BJ (cell line): ENCODE measurements around the gene CSNK1D. TPM values are rescaled to one million over a fixed set of nuclear protein-coding genes. Genes with fewer than 3 reads are reported as not detected.

ENCODE experiments used
- CTCF ChIA-PET: fragments of 350-600 bp; formaldehyde crosslinking; extraction: SDS; loops from one replicate; lab custom pipeline; 2021; ENCODE audit warnings: antibody characterized with exemption, inconsistent platforms; lab: Yijun Ruan, JAX
- POLR2A ChIA-PET: fragments of 300-600 bp; sonication (Branson Sonifier 250); formaldehyde crosslinking; extraction: SDS; loops from one replicate; lab custom pipeline; 2021; ENCODE audit warnings: antibody characterized with exemption; lab: Charles Lee
- DNase-seq: peaks from one replicate; pipeline ENCODE4 v3.0.0-alpha.2; 2011; ENCODE audit warnings: low read depth
- H3K27me3 ChIP-seq: 2 replicates; pipeline ENCODE4 v1.6.0; 2011; ENCODE audit warnings: low read length; ENCODE audit not compliant: control insufficient read depth, insufficient read depth
- H3K36me3 ChIP-seq: 2 replicates; pipeline ENCODE4 v1.5.1; 2011; ENCODE audit warnings: low read length; ENCODE audit not compliant: control insufficient read depth, insufficient read depth
- H3K4me3 ChIP-seq: 2 replicates; pipeline ENCODE4 v1.5.1; 2011; ENCODE audit warnings: low read depth, mild to moderate bottlenecking, control low read depth, low read length
- CTCF ChIP-seq: IDR thresholded peaks from 2 replicates; pipeline ENCODE4 v1.5.1; 2011; ENCODE audit warnings: low read depth, mild to moderate bottlenecking, control low read depth, inconsistent platforms, low read length, moderate library complexity; ENCODE audit not compliant: insufficient read depth
- polyA plus RNA-seq: library from polyadenylated mRNA; depleted of rRNA; stranded (reverse); fragments of >200 nt; gene quantifications from 2 replicates; pipeline ENCODE4 v1.2.3, GENCODE V29; 2011

The CSNK1D gene
- polyA plus RNA-seq, 1 experiment = 118 TPM

GRCh38 chr17:82287013-82287867 is 13.7 kb upstream of the CSNK1D start:
- POLR2A ChIA-PET = no interaction called here
- DNase-seq = no peak
- H3K27me3 ChIP-seq = no peaks in the 10 kb centered on the region
- CTCF ChIA-PET = no interaction called here
- no peaks in the 10 kb centered on the region for H3K36me3 ChIP-seq
- no peak overlapping the region for H3K4me3 ChIP-seq
- no peak for TF ChIP-seq CTCF

GRCh38 chr17:82285141-82285540 is 11.6 kb upstream of the CSNK1D start:
- POLR2A ChIA-PET = no interaction called here
- H3K27me3 ChIP-seq = no peaks in the 10 kb centered on the region
- no peak overlapping the region for H3K4me3 ChIP-seq
- CTCF ChIA-PET = interaction anchor here (1.0 kb wide), 1 partner anchor 11 kb away, joined by 4 read pairs; no protein-coding TSS in a partner anchor
- no peak for DNase-seq
- TF ChIP-seq CTCF = no peak
- H3K36me3 ChIP-seq = no peaks in the 10 kb centered on the region

DNA sequence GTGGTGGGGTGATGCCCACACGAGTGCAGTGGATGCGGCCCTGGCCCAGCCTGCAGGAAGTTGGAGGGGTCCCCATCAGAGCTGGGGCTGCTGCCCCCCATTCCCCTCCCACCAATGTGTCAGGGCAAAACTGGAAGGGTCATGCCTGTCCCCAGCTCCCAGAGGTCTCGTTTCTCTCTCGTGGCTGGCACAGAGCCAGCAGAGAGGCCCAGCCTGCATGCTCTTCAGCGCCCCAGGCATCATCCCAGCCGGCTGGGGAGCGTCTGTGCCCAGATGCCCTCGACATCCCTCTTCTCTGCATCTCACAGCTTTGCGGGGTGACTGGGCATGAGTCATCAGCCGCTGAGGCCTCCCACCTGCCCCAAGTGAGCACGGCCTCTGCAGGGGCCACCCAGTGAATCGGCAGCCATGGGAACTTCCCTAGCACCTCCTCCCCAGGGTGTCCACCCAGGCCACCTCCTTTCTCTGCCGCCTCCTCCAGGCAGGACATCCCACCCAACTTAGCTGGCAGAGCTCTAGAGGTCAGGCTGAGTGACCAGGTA is 9.8 kb upstream of the CSNK1D start:
- no peak for TF ChIP-seq CTCF
- CTCF ChIA-PET = interaction anchor here (0.6 kb wide), 1 partner anchor 249 kb away, joined by 3 read pairs; no protein-coding TSS in a partner anchor
- POLR2A ChIA-PET = interaction anchor here (0.6 kb wide), 1 partner anchor 9 kb away, joined by 4 read pairs; no protein-coding TSS in a partner anchor
- H3K4me3 ChIP-seq = no peak overlapping the region
- no peaks in the 10 kb centered on the region for H3K27me3 ChIP-seq
- DNase-seq = peak; percentile 39
- no peaks in the 10 kb centered on the region for H3K36me3 ChIP-seq

DNA sequence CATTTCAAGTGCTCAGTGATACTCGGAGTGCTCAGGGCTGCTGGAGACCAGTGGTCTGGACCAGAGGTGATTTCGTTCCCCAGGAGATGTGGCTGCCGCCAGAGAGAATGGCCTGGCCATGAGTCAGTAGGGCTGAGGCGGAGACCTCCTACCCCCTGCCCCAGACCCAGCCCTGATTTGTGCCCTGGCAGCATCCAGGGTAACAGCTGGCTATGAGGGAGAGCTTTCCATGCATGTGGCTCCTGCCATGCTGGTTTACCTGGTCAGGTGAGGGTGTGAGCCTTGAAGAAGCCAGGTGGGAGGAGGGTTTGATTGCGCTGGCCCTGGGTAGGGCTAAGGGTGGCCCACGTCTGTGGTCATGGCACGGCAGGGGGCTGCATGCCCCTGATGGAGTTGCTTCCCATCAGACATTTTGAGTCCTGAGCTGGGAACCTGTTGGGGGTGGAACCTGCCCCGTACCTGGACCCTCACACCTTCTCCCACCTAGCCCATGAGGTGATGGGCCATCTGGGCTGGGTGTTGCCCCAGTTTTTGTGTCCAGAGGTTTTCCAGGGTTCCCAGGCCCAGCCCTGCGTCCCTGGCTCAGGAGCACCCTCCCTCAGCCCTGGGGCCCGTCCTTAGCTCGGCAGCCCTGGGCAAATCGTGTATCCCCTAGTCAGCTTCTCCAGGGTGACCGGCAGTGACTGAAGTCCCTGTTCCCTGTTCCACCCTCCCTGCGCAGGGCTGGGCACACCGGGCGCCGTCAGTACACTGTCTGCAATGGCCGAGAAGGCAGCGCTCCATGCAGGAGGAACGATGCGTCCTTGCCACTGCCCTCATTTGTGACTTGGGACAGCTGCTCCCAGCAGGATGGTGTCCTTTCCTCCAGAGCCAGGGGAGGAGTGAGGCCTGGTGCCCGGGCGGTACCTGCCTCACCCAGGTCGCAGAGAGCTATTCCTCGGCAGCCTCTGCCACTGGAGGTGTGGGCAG is 9.0 kb upstream of the CSNK1D start:
- POLR2A ChIA-PET = no interaction called here
- CTCF ChIA-PET = interaction anchor here (0.9 kb wide), 1 partner anchor 68 kb away, joined by 3 read pairs; no protein-coding TSS in a partner anchor
- TF ChIP-seq CTCF = no peak
- H3K27me3 ChIP-seq = no peaks in the 10 kb centered on the region
- H3K36me3 ChIP-seq = no peaks in the 10 kb centered on the region
- no peak for DNase-seq
- no peak overlapping the region for H3K4me3 ChIP-seq
